AG10803 (cell line): Measurements from ENCODE around the gene PRKCB.

Source experiments
- DNase-seq: peaks from one replicate; pipeline ENCODE4 v3.0.0; 2010; ENCODE audit warnings: low read depth
- H3K4me3 ChIP-seq: 2 replicates; pipeline ENCODE4 v1.5.1; 2011; ENCODE audit warnings: mild to moderate bottlenecking, low read length, control low read depth
- TF ChIP-seq, protein P1 (sequence below): conservative IDR thresholded peaks from 2 replicates; pipeline ENCODE4 v1.5.1; 2011; ENCODE audit warnings: mild to moderate bottlenecking, low read length, control low read depth, inconsistent platforms

The PRKCB gene

DNA sequence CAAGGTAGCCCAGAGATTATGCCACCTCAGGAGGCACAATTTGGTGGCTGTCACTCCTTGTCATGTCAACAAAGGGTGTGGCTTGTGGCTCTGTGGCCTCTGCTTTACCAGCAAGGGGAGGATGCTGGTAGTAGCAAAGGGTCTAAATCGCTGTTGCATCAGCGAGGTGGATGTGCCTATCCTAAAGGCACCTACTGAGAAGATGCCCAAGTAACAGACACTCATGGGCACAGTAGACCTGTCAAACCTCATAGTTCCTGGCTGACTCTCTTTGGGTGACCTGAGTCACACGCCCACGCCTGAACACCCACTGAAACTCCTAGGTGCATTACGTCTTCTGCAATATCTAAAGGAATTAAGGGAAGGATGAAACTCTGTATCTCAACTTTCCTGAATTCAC, 139.5 kb downstream of the PRKCB start:
- no peak for DNase-seq
- TF ChIP-seq, protein P1, sequence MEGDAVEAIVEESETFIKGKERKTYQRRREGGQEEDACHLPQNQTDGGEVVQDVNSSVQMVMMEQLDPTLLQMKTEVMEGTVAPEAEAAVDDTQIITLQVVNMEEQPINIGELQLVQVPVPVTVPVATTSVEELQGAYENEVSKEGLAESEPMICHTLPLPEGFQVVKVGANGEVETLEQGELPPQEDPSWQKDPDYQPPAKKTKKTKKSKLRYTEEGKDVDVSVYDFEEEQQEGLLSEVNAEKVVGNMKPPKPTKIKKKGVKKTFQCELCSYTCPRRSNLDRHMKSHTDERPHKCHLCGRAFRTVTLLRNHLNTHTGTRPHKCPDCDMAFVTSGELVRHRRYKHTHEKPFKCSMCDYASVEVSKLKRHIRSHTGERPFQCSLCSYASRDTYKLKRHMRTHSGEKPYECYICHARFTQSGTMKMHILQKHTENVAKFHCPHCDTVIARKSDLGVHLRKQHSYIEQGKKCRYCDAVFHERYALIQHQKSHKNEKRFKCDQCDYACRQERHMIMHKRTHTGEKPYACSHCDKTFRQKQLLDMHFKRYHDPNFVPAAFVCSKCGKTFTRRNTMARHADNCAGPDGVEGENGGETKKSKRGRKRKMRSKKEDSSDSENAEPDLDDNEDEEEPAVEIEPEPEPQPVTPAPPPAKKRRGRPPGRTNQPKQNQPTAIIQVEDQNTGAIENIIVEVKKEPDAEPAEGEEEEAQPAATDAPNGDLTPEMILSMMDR, result no peak
- H3K4me3 ChIP-seq, result no peak overlapping the region

DNA sequence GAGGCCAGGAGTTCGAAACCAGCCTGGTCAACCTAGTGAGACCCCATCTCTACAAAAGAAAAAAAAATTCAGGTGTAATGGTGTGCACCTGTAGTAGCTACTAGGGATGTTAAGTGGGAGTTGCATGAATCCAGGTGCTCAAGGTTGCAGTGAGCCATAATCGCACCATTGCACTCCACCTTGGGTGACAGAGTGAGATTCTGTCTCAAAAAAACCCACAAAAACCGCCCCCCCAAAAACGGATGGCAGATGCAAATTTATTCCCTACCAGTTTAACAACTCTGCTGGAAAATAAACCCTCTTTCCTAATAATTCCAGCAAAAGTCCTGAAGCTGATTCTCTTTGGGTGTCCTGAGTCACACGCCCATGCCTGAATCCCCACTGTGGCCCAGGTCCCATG, 140.3 kb downstream of the PRKCB start:
- no peak overlapping the region for H3K4me3 ChIP-seq
- no peak for DNase-seq
- TF ChIP-seq, protein P1, result no peak

DNA sequence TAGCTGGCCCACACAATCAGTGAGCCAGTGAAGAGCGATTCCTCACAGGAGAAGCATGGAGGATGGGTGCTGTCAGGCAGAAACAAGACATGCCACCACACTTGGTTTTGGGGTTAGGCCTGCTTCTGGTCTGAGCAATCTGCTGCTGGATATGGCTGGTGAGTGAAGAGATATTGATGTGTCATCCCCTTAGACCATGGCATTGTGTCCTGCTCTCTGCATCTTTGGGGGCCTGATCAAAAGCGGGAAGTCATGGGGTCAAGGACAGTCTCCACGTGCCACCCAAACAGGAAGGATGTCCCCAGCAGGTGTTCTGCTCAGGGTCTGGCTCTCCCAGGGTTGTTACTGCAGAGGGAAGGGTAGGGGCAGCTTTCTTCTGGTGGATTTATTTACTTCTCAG, 140.7 kb downstream of the PRKCB start:
- H3K4me3 ChIP-seq, result no peak overlapping the region
- TF ChIP-seq, protein P1, result no peak
- DNase-seq, result no peak

DNA sequence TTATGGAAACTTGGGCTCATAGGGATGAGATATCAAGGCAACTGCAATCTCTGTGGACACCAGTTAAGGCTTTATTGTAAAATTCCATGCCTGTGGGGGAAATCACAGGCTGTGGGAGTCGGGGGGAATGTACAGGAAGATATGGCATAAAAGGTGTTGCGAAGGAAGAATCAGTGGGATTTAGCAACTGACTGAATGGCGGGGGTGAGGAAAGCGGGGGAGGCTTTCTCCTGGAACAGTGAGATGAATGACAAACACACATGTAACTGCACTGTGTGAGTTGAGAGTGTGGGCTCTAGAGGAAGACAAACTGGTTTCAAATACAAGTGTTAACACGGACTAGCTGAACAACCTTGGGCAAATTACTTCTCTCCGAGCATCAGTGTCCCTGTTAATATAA, 143.7 kb downstream of the PRKCB start:
- no peak overlapping the region for H3K4me3 ChIP-seq
- DNase-seq, result no peak
- TF ChIP-seq, protein P1, result no peak

DNA sequence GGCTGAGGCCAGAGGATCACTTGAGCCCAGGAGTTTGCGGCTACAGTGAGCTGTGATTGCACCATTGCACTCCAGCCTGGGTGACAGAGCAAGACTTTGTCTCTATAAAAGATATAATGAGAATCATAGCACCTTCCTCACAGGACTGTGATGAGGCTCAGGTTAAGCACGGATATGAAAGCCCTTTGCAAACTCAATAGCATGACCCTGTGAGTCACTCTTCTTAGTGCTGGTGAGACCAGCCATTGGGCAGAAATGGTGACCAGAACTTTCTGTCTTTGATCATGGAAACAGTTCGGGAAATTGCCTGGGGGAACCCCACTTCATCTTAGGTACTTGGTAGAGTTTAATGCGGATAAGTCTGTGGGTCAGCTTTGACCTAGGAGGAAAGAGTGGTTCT, 144.2 kb downstream of the PRKCB start:
- TF ChIP-seq, protein P1, result no peak
- H3K4me3 ChIP-seq, result no peak overlapping the region
- no peak for DNase-seq

DNA sequence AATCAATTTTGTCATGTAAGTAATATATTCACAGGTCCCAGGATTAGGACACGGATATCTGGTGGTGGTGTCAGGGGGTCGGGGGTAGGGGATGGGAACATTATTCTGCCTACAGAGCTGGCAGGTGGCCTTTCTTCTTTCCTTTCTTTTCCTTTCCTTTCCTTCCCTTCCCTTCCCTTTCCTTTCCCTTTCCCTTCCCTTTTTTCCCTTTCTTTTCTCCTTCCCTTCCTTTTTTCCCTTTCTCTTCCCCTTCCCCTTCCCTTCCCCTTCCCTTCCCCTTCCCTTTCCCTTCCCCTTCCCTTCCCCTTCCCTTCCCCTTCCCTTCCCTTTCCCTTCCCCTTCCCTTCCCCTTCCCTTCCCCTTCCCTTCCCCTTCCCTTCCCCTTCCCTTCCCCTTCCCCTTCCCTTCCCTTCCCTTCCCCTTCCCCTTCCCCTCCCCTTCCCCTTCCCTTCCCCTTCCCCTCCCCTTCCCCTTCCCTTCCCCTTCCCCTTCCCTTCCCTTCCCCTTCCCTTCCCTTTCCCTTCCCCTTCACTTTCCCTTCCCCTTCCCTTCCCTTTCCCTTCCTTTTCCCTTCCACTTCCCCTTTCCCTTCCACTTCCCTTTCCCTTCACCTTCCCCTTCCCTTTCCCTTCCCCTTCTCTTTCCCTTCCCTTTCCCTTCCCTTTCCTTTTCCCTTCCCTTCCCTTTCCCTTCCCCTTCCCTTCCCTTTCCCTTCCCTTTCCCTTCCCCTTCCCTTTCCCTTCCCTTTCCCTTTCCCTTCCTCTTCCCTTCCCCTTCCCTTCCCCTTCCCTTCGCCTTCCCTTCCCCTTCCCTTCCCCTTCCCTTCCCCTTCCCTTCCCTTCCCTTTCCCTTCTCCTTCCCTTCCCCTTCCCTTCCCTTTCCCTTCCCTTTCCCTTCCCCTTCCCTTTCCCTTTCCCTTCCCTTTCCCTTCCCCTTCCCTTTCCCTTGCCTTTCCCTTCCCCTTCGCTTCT, 145.9 kb downstream of the PRKCB start:
- TF ChIP-seq, protein P1, result no peak
- H3K4me3 ChIP-seq, result no peak overlapping the region
- no peak for DNase-seq

DNA sequence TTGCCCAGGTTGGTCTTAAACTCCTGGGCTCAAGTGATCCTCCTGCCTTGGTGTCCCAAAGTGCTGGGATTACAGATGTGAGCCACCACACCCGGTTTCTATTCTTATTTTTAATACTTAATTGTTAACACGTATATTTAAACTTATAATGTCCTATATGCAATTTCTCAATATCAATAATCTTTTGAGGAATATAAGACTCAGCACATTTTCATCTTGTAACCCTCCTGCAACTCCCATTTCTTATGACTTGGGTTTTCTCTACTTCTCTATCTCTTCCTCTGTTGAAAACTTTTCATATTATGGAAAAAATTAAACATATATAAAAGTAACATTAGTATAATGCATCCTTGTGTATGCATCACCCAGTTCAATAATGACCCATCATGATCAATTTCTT, 150.7 kb downstream of the PRKCB start:
- TF ChIP-seq, protein P1, result no peak
- H3K4me3 ChIP-seq, result no peak overlapping the region
- no peak for DNase-seq
